HepG2 (cell line): ENCODE measurements around the gene ADGRL2. TPM values are rescaled to one million over a fixed set of nuclear protein-coding genes. Genes with fewer than 3 reads are reported as not detected.

Experiments used
- ATAC-seq: fragments of 200-7000 bp; cut with Tn5 transposase; 3 replicates; pipeline ENCODE4 v1.9.1; 2020; ENCODE audit warnings: mild to moderate bottlenecking, moderate library complexity
- BruUV-seq: library from RNA; stranded (reverse); fragments of 400-500 nt; replicated peaks from 2 replicates; lab custom pipeline; 2021; lab: Mats Ljungman, UMichigan
- CTCF ChIA-PET: fragments of 300-600 bp; formaldehyde crosslinking; extraction: SDS; loops from one replicate; lab custom pipeline; 2021; ENCODE audit warnings: low total read pairs, inconsistent platforms, low intra/inter-chr PET ratio; lab: Yijun Ruan, JAX
- POLR2A ChIA-PET: fragments of 350-600 bp; sonication (Branson Sonifier 250); formaldehyde crosslinking; loops from one replicate; lab custom pipeline; 2020; ENCODE audit warnings: antibody characterized with exemption, inconsistent platforms; lab: Yijun Ruan, JAX
- DNase-seq: peaks from one replicate; pipeline ENCODE4 v3.0.0-alpha.2; 2015; ENCODE audit warnings: low spot score
- FAIRE-seq: peaks from 3 replicates; lab custom pipeline; 2011; peaks lifted over from hg19 to GRCh38; lab: Jason Lieb, UNC
- H2AFZ ChIP-seq: one replicate; pipeline ENCODE4 v1.6.1; 2011; ENCODE audit warnings: low read length, inconsistent platforms
- H3K27ac ChIP-seq: fragments of 300-600 bp; 3 replicates; pipeline ENCODE4 v1.8.0; 2011; ENCODE audit warnings: mixed run types, mild to moderate bottlenecking, mixed read lengths, low read length, inconsistent platforms; ENCODE audit not compliant: insufficient read depth; ENCODE audit errors: extremely low read length
- H3K27me3 ChIP-seq, 2 experiments: fragments of 200-600 bp in 1 of 2; 2 replicates in 1 of 2; 3 replicates in 1 of 2; pipeline versions ENCODE4 v1.6.0 to v1.8.0; 2011; ENCODE audit warnings: low read length in 2 of 2, mild to moderate bottlenecking in 2 of 2, moderate library complexity in 2 of 2, inconsistent platforms in 1 of 2; ENCODE audit not compliant: insufficient read depth in 2 of 2, control insufficient read depth in 1 of 2
- H3K36me3 ChIP-seq, 2 experiments: fragments of 200-600 bp in 1 of 2; replicated peaks in 1 of 2; 2 replicates in 1 of 2; 3 replicates in 1 of 2; pipeline versions ENCODE4 v1.5.1 to v1.8.0; 2011; ENCODE audit warnings: low read length in 2 of 2, inconsistent platforms in 1 of 2; ENCODE audit not compliant: insufficient read depth in 2 of 2, control insufficient read depth in 1 of 2
- H3K4me1 ChIP-seq: 2 replicates; pipeline ENCODE4 v1.5.1; 2012; ENCODE audit warnings: low read length, inconsistent platforms; ENCODE audit not compliant: insufficient read depth
- H3K4me2 ChIP-seq: 2 replicates; pipeline ENCODE4 v1.6.0; 2011; ENCODE audit warnings: low read depth, low read length, inconsistent platforms
- H3K4me3 ChIP-seq, 3 experiments: fragments of 200-600 bp in 1 of 3; sonication (generic), shearing (Covaris generic) in 1 of 3; replicated peaks in 1 of 3; 2 replicates each; pipeline ENCODE4 v1.5.1; 2011 to 2016; ENCODE audit warnings: low read length in 3 of 3, inconsistent platforms in 2 of 3, low read depth in 2 of 3, mild to moderate bottlenecking in 2 of 3, control low read depth in 1 of 3, mixed read lengths in 1 of 3; ENCODE audit not compliant: insufficient read depth in 1 of 3
- H3K79me2 ChIP-seq: one replicate; pipeline ENCODE4 v1.6.1; 2011; ENCODE audit warnings: low read length, inconsistent platforms; ENCODE audit not compliant: insufficient read depth
- H3K9ac ChIP-seq: 2 replicates; pipeline ENCODE4 v1.6.0; 2011; ENCODE audit warnings: mild to moderate bottlenecking, low read depth, low read length, inconsistent platforms; ENCODE audit not compliant: insufficient read depth
- H3K9me3 ChIP-seq: 2 replicates; pipeline ENCODE4 v1.5.1; 2012; ENCODE audit warnings: mild to moderate bottlenecking, low read length
- H4K20me1 ChIP-seq: 2 replicates; pipeline ENCODE4 v1.6.0; 2011; ENCODE audit warnings: inconsistent platforms, mild to moderate bottlenecking, low read length, moderate library complexity; ENCODE audit not compliant: insufficient read depth
- CBFB ChIP-seq: sonication (generic); formaldehyde crosslinking; IDR thresholded peaks from 2 replicates; pipeline ENCODE4 v1.4.0; 2020; ENCODE audit warnings: missing genetic modification reagents
- CHD2 ChIP-seq: IDR thresholded peaks from 2 replicates; pipeline ENCODE4 v1.6.1; 2011; ENCODE audit warnings: low read depth, low read length, improper control_type of control experiment
- HDAC2 ChIP-seq: sonication (generic); formaldehyde crosslinking; IDR thresholded peaks from 2 replicates; pipeline ENCODE4 v1.4.0; 2020; ENCODE audit warnings: missing genetic modification reagents
- MATR3 ChIP-seq: sonication (generic); formaldehyde crosslinking; IDR thresholded peaks from 2 replicates; pipeline ENCODE4 v1.4.0; 2020; ENCODE audit warnings: missing genetic modification reagents
- MED13 ChIP-seq: sonication (generic); formaldehyde crosslinking; IDR thresholded peaks from 2 replicates; pipeline ENCODE4 v1.5.0; 2020; ENCODE audit warnings: missing genetic modification reagents
- NFATC3 ChIP-seq: sonication (generic); formaldehyde crosslinking; IDR thresholded peaks from 2 replicates; pipeline ENCODE4 v1.5.1; 2020; ENCODE audit warnings: mild to moderate bottlenecking, missing genetic modification reagents
- SMYD3 ChIP-seq: sonication (generic); formaldehyde crosslinking; IDR thresholded peaks from 2 replicates; pipeline ENCODE4 v1.8.1; 2023; ENCODE audit warnings: mild to moderate bottlenecking, missing genetic modification reagents
- ZBTB21 ChIP-seq: sonication (generic); formaldehyde crosslinking; IDR thresholded peaks from 2 replicates; pipeline ENCODE4 v1.4.0; 2020; ENCODE audit warnings: missing genetic modification reagents
- ZFP37 ChIP-seq: sonication (generic); formaldehyde crosslinking; IDR thresholded peaks from 2 replicates; pipeline ENCODE4 v1.4.0; 2020; ENCODE audit warnings: missing genetic modification reagents, borderline replicate concordance
- ZNF263 ChIP-seq: sonication (generic); formaldehyde crosslinking; IDR thresholded peaks from 2 replicates; pipeline ENCODE4 v1.4.0; 2020; ENCODE audit warnings: missing genetic modification reagents
- ZNF530 ChIP-seq: sonication (generic); formaldehyde crosslinking; IDR thresholded peaks from 2 replicates; pipeline ENCODE4 v1.5.0; 2020; ENCODE audit warnings: low read depth, mild to moderate bottlenecking, missing genetic modification reagents
- ZNF543 ChIP-seq: sonication (generic); formaldehyde crosslinking; IDR thresholded peaks from 2 replicates; pipeline ENCODE4 v1.4.0; 2020; ENCODE audit warnings: mild to moderate bottlenecking, missing genetic modification reagents
- ZNF614 ChIP-seq: IDR thresholded peaks from 2 replicates; pipeline ENCODE4 v1.6.1; 2018; ENCODE audit warnings: missing biosample characterization, missing genetic modification reagents, inconsistent platforms, borderline replicate concordance
- ZNF709 ChIP-seq: sonication (generic); formaldehyde crosslinking; IDR thresholded peaks from 2 replicates; pipeline ENCODE4 v1.5.0; 2020; ENCODE audit warnings: mild to moderate bottlenecking, missing genetic modification reagents
- WGBS: methylation state at CpG from one replicate; pipeline ENCODE4 v1.1.6; 2017; ENCODE audit warnings: low lambda C conversion rate; 5-methylcytosine and 5-hydroxymethylcytosine counted together
- in situ Hi-C: cut with HindIII; loops from 2 replicates; pipeline ENCODE4 v1.10.0; 2017; ENCODE audit warnings: low pct_unique_long_range_greater_than_20kb; ENCODE audit not compliant: extremely low pct_ligation_motif_present
- intact Hi-C: fragments of 100-400 bp; cut with micrococcal nuclease; formaldehyde crosslinking; loops from one replicate; pipeline ENCODE4 v1.10.0; 2022; ENCODE audit not compliant: unreplicated experiment
- polyA plus RNA-seq, 8 experiments: library from polyadenylated mRNA; depleted of rRNA in 3 of 8; stranded (reverse) in 7 of 8; unstranded in 1 of 8; fragments of >200 nt; fragmentation: Illumina TruSeq in 4 of 8; extraction: Trizol in 4 of 8; gene quantifications; 2 replicates each; pipeline versions ENCODE4 v1.2.1 to v1.2.3, GENCODE V29; 2011 to 2016; ENCODE audit warnings: low read depth in 4 of 8, missing spikeins in 1 of 8, mixed read lengths in 1 of 8; ENCODE audit not compliant: insufficient read depth in 1 of 8
- total RNA-seq, 5 experiments: library from RNA; depleted of rRNA; stranded (reverse); fragments of >200 nt; fragmentation: Illumina TruSeq; extraction: Trizol; gene quantifications; 2 replicates each; pipeline ENCODE4 v1.2.3, GENCODE V29; 2016; ENCODE audit warnings: low read depth in 1 of 5
- TF ChIP-seq, protein P1 (sequence below): sonication (generic); formaldehyde crosslinking; IDR thresholded peaks from 2 replicates; pipeline ENCODE4 v1.5.0; 2020; ENCODE audit warnings: mild to moderate bottlenecking, missing genetic modification reagents, borderline replicate concordance
- TF ChIP-seq, protein P2 (sequence below): sonication (generic); formaldehyde crosslinking; IDR thresholded peaks from 2 replicates; pipeline ENCODE4 v1.8.1; 2022; ENCODE audit warnings: mild to moderate bottlenecking, missing genetic modification reagents
- TF ChIP-seq, protein P3 (sequence below): sonication (generic); formaldehyde crosslinking; IDR thresholded peaks from 2 replicates; pipeline ENCODE4 v1.9.0; 2021; ENCODE audit warnings: missing genetic modification reagents, mild to moderate bottlenecking, borderline replicate concordance
- TF ChIP-seq, protein P4 (sequence below): sonication (generic); formaldehyde crosslinking; IDR thresholded peaks from 2 replicates; pipeline ENCODE4 v1.4.0; 2020; ENCODE audit warnings: missing genetic modification reagents

The ADGRL2 gene
- total and polyA plus RNA-seq, 2 of the 13 experiments (the other 11 are each of a cell fraction or from before 2014, with no cell fraction given) = 15.3 to 31.6 TPM

DNA sequence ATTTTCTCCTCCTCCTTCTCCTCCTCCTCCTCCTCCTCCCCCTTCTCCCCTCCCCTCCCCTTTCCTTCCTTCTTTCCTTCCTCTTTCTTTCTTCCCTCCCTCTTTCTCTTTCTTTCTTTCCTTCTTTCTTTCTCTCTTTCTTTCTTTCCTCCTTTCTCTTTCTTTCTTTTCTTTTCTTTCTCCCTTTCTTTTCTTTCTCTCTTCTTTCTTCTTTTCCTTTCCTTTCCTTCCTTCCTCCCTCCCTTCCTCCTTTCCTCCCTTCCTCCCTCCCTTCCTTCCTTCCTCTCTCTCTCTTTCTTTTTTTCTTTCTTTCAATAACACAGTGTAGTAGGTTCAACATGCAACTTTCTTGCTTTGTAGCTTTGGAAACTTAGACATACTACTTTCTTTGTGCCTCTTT is 46.3 kb upstream of the ADGRL2 start (continued):
- TF ChIP-seq ZNF530 (CRISPR knock-in tag) = no peak
- TF ChIP-seq ZNF263 (CRISPR knock-in tag) = no peak
- TF ChIP-seq NFATC3 (CRISPR knock-in tag) = no peak
- TF ChIP-seq, protein P1, sequence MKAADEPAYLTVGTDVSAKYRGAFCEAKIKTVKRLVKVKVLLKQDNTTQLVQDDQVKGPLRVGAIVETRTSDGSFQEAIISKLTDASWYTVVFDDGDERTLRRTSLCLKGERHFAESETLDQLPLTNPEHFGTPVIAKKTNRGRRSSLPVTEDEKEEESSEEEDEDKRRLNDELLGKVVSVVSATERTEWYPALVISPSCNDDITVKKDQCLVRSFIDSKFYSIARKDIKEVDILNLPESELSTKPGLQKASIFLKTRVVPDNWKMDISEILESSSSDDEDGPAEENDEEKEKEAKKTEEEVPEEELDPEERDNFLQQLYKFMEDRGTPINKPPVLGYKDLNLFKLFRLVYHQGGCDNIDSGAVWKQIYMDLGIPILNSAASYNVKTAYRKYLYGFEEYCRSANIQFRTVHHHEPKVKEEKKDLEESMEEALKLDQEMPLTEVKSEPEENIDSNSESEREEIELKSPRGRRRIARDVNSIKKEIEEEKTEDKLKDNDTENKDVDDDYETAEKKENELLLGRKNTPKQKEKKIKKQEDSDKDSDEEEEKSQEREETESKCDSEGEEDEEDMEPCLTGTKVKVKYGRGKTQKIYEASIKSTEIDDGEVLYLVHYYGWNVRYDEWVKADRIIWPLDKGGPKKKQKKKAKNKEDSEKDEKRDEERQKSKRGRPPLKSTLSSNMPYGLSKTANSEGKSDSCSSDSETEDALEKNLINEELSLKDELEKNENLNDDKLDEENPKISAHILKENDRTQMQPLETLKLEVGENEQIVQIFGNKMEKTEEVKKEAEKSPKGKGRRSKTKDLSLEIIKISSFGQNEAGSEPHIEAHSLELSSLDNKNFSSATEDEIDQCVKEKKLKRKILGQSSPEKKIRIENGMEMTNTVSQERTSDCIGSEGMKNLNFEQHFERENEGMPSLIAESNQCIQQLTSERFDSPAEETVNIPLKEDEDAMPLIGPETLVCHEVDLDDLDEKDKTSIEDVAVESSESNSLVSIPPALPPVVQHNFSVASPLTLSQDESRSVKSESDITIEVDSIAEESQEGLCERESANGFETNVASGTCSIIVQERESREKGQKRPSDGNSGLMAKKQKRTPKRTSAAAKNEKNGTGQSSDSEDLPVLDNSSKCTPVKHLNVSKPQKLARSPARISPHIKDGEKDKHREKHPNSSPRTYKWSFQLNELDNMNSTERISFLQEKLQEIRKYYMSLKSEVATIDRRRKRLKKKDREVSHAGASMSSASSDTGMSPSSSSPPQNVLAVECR = no peak
- TF ChIP-seq, protein P2, sequence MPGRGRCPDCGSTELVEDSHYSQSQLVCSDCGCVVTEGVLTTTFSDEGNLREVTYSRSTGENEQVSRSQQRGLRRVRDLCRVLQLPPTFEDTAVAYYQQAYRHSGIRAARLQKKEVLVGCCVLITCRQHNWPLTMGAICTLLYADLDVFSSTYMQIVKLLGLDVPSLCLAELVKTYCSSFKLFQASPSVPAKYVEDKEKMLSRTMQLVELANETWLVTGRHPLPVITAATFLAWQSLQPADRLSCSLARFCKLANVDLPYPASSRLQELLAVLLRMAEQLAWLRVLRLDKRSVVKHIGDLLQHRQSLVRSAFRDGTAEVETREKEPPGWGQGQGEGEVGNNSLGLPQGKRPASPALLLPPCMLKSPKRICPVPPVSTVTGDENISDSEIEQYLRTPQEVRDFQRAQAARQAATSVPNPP (CRISPR knock-in tag) = no peak
- no peak for TF ChIP-seq MATR3 (CRISPR knock-in tag)

DNA sequence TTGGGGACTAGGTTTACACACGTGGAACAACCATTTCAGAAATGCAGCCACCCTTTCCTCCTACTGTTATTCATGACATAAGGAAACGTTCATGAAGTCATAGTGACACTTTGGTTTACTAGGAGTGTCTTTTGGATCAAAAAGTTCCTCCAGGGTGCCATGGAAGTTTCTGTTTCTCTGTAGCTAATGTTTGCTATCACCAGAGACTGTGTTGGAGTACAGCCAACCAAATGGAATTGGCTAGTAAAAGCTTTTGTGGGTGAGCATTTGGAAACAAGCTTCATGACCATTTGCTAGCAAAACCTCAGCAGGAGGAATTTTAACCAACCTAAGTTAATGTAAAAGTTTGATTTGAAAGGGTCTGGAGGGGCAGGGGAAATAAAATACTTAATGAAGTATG is 43.9 kb upstream of the ADGRL2 start:
- Histone ChIP-seq H3K4me3 (no peak overlapping the region), H3K79me2 (no peaks in the 10 kb centered on the region), H4K20me1 (no peaks in the 10 kb centered on the region), H3K4me1 (no peaks in the 10 kb centered on the region), H3K9ac (no peak overlapping the region), H3K36me3 (no peaks in the 10 kb centered on the region), H3K27me3 (no peaks in the 10 kb centered on the region), H3K9me3 (no peaks in the 10 kb centered on the region), H3K27ac (no peak overlapping the region), H3K4me2 (no peak overlapping the region), H2AFZ (no peak overlapping the region)
- BruUV-seq = no TSS peak
- intact Hi-C loops (no loop called here), in situ Hi-C loops (no loop called here)
- DNase-seq (no peak), ATAC-seq (no peak), FAIRE-seq (no peak)
- ChIA-PET POLR2A (no interaction called here), CTCF (no interaction called here)
- 0% methylated on average over 2 of the region's 2 CpGs for WGBS
- TF ChIP-seq CHD2 = no peak
- TF ChIP-seq, protein P3, sequence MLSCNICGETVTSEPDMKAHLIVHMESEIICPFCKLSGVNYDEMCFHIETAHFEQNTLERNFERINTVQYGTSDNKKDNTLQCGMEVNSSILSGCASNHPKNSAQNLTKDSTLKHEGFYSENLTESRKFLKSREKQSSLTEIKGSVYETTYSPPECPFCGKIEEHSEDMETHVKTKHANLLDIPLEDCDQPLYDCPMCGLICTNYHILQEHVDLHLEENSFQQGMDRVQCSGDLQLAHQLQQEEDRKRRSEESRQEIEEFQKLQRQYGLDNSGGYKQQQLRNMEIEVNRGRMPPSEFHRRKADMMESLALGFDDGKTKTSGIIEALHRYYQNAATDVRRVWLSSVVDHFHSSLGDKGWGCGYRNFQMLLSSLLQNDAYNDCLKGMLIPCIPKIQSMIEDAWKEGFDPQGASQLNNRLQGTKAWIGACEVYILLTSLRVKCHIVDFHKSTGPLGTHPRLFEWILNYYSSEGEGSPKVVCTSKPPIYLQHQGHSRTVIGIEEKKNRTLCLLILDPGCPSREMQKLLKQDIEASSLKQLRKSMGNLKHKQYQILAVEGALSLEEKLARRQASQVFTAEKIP (CRISPR knock-in tag) = no peak
- TF ChIP-seq CBFB (CRISPR knock-in tag) = no peak
- TF ChIP-seq ZNF614 (CRISPR knock-in tag) = no peak
- TF ChIP-seq SMYD3 (CRISPR knock-in tag) = no peak
- TF ChIP-seq ZFP37 (CRISPR knock-in tag) = no peak
- TF ChIP-seq ZNF709 = no peak
- TF ChIP-seq, protein P4, sequence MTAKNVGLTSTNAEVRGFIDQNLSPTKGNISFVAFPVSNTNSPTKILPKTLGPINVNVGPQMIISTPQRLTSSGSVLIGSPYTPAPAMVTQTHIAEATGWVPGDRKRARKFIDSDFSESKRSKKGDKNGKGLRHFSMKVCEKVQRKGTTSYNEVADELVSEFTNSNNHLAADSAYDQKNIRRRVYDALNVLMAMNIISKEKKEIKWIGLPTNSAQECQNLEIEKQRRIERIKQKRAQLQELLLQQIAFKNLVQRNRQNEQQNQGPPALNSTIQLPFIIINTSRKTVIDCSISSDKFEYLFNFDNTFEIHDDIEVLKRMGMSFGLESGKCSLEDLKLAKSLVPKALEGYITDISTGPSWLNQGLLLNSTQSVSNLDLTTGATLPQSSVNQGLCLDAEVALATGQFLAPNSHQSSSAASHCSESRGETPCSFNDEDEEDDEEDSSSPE (CRISPR knock-in tag) = no peak
- no peak for TF ChIP-seq ZBTB21 (CRISPR knock-in tag)
- TF ChIP-seq MED13 (CRISPR knock-in tag) = no peak
- no peak for TF ChIP-seq HDAC2 (CRISPR knock-in tag)
- no peak for TF ChIP-seq ZNF543 (CRISPR knock-in tag)
